ENCODE data around the gene PAX5.

- no peak for TF ChIP-seq EZH2phosphoT487 (IDR thresholded peaks at IDR 0.05; ENCODE audit: borderline replicate concordance, low read depth, low read length)
- TF ChIP-seq CTCF (conservative IDR thresholded peaks at IDR 0.05; ENCODE audit: low read length) = no peak
Observed at GRCh38 chr9:36992501-36993316, 41.4 kb downstream of the PAX5 start.
